GM23338 (cell line): Measurements from ENCODE around the gene TRAF7. TPM values are rescaled to one million over a fixed set of nuclear protein-coding genes. Genes with fewer than 3 reads are reported as not detected.

ENCODE experiments used
- ATAC-seq: fragments of 200-7000 bp; cut with Tn5 transposase; 3 replicates; pipeline ENCODE4 v1.9.1; 2020
- DNase-seq: peaks from one replicate; pipeline ENCODE4 v3.0.0-alpha.2; 2015; ENCODE audit warnings: low spot score
- H2AFZ ChIP-seq: fragments of 200-600 bp; sonication (generic); 2 replicates; pipeline ENCODE4 v1.8.0; 2016; ENCODE audit warnings: antibody characterized with exemption, mild to moderate bottlenecking, moderate library complexity
- H3F3A ChIP-seq: fragments of 200-600 bp; sonication (generic); replicated peaks from 2 replicates; pipeline ENCODE4 v1.8.0; 2017; ENCODE audit warnings: antibody characterized with exemption, mixed run types, low read depth
- H3K27ac ChIP-seq: fragments of 200-600 bp; sonication (generic); 2 replicates; pipeline ENCODE4 v1.6.1; 2016; ENCODE audit warnings: low read depth
- H3K27me3 ChIP-seq: fragments of 200-600 bp; sonication (generic); 2 replicates; pipeline ENCODE4 v1.8.0; 2016; ENCODE audit warnings: mild to moderate bottlenecking, mixed run types, moderate library complexity; ENCODE audit not compliant: insufficient read depth
- H3K36me3 ChIP-seq: fragments of 200-600 bp; sonication (generic); 2 replicates; pipeline ENCODE4 v1.8.0; 2016; ENCODE audit warnings: mild to moderate bottlenecking; ENCODE audit not compliant: insufficient read depth
- H3K4me1 ChIP-seq: fragments of 200-600 bp; sonication (generic); 2 replicates; pipeline ENCODE4 v1.8.0; 2016; ENCODE audit warnings: mild to moderate bottlenecking, moderate library complexity; ENCODE audit not compliant: insufficient read depth
- H3K4me2 ChIP-seq: fragments of 200-600 bp; sonication (generic); 2 replicates; pipeline ENCODE4 v1.7.1; 2017; ENCODE audit warnings: mixed run types
- H3K4me3 ChIP-seq: fragments of 200-600 bp; sonication (generic); 2 replicates; pipeline ENCODE4 v1.6.1; 2016; ENCODE audit warnings: mixed run types
- H3K79me2 ChIP-seq: fragments of 200-600 bp; sonication (generic); replicated peaks from 2 replicates; pipeline ENCODE4 v1.8.0; 2017; ENCODE audit warnings: mild to moderate bottlenecking; ENCODE audit not compliant: insufficient read depth
- H3K9me2 ChIP-seq: fragments of 200-600 bp; sonication (generic); 2 replicates; pipeline ENCODE4 v1.8.0; 2017; ENCODE audit not compliant: insufficient read depth
- H4K20me1 ChIP-seq: fragments of 200-600 bp; sonication (generic); replicated peaks from 2 replicates; pipeline ENCODE4 v1.8.0; 2017; ENCODE audit warnings: mild to moderate bottlenecking; ENCODE audit not compliant: insufficient read depth
- H3K27ac Mint-ChIP-seq: 2 replicates; pipeline ENCODE4 v1.8.0; 2020; ENCODE audit warnings: inconsistent platforms, mild to moderate bottlenecking, moderate library complexity, mixed read lengths
- H3K27me3 Mint-ChIP-seq: 3 replicates; pipeline ENCODE4 v1.8.0; 2022; ENCODE audit warnings: low read depth, mild to moderate bottlenecking, moderate library complexity, mixed read lengths, inconsistent platforms; ENCODE audit not compliant: insufficient read depth, poor library complexity
- H3K36me3 Mint-ChIP-seq: 3 replicates; pipeline ENCODE4 v1.8.0; 2021; ENCODE audit warnings: low read depth, mild to moderate bottlenecking, inconsistent platforms, moderate library complexity, mixed read lengths
- H3K4me1 Mint-ChIP-seq: 3 replicates; pipeline ENCODE4 v1.8.0; 2020; ENCODE audit warnings: mild to moderate bottlenecking, inconsistent platforms, mixed read lengths
- H3K4me3 Mint-ChIP-seq: 3 replicates; pipeline ENCODE4 v1.8.0; 2021; ENCODE audit warnings: moderate library complexity, mild to moderate bottlenecking, inconsistent platforms, mixed read lengths
- H3K9me3 Mint-ChIP-seq: 3 replicates; pipeline ENCODE4 v1.8.0; 2020; ENCODE audit warnings: moderate library complexity, mild to moderate bottlenecking, inconsistent platforms, mixed read lengths
- CREB1 ChIP-seq: fragments of 250-450 bp; sonication (Bioruptor Pico); IDR thresholded peaks from 2 replicates; pipeline ENCODE4 v1.5.0; 2020; ENCODE audit warnings: low read depth, mild to moderate bottlenecking, moderate library complexity
- EZH2 ChIP-seq: fragments of 200-600 bp; sonication (generic); IDR thresholded peaks from one replicate; pipeline ENCODE4 v1.8.0; 2017; ENCODE audit warnings: antibody characterized with exemption, mild to moderate bottlenecking, low read depth; ENCODE audit not compliant: unreplicated experiment
- EZH2phosphoT487 ChIP-seq: fragments of 200-600 bp; sonication (generic); IDR thresholded peaks from one replicate; pipeline ENCODE4 v1.8.1; 2018; ENCODE audit warnings: antibody characterized with exemption; ENCODE audit not compliant: unreplicated experiment
- JUNB ChIP-seq: IDR thresholded peaks from one replicate; pipeline ENCODE4 v1.6.1; 2016; ENCODE audit warnings: antibody characterized with exemption; ENCODE audit not compliant: unreplicated experiment
- NANOG ChIP-seq: IDR thresholded peaks from 2 replicates; pipeline ENCODE4 v1.6.1; 2016; ENCODE audit warnings: antibody characterized with exemption, borderline replicate concordance
- POLR2AphosphoS5 ChIP-seq: IDR thresholded peaks from 2 replicates; pipeline ENCODE4 v1.6.1; 2016; ENCODE audit warnings: antibody characterized with exemption, low read depth
- REST ChIP-seq: IDR thresholded peaks from one replicate; pipeline ENCODE4 v1.6.1; 2018; ENCODE audit warnings: antibody characterized with exemption; ENCODE audit not compliant: unreplicated experiment
- STAT1 ChIP-seq: IDR thresholded peaks from one replicate; pipeline ENCODE4 v1.6.1; 2016; ENCODE audit warnings: antibody characterized with exemption; ENCODE audit not compliant: unreplicated experiment
- ZNF114 ChIP-seq: fragments of 250-450 bp; sonication (Bioruptor Pico); IDR thresholded peaks from 2 replicates; pipeline ENCODE4 v1.5.0; 2020; ENCODE audit warnings: mild to moderate bottlenecking, moderate library complexity
- polyA plus RNA-seq: library from polyadenylated mRNA; unstranded; fragments of >200 nt; fragmentation: Nextera tagmentation; extraction: Ambion mirVana; gene quantifications from 2 replicates; pipeline ENCODE4 v1.2.1, GENCODE V29; 2016
- total RNA-seq: library from RNA; depleted of rRNA; stranded (reverse); fragments of >200 nt; shearing (Covaris generic); gene quantifications from 2 replicates; pipeline ENCODE4 v1.2.3, GENCODE V29; 2014
- TF ChIP-seq, protein P1 (sequence below): IDR thresholded peaks from 2 replicates; pipeline ENCODE4 v1.6.1; 2016; ENCODE audit warnings: antibody characterized with exemption
- TF ChIP-seq, protein P2 (sequence below): fragments of 250-450 bp; sonication (Bioruptor Pico); IDR thresholded peaks from 2 replicates; pipeline ENCODE4 v1.5.0; 2020; ENCODE audit warnings: mild to moderate bottlenecking, moderate library complexity

The TRAF7 gene
- total and polyA plus RNA-seq, 2 experiments from 2014 or later, result 36.4 to 133 TPM

GRCh38 chr16:2184346-2184745, 28.8 kb downstream of the TRAF7 start (continued):
- TF ChIP-seq CREB1 (CRISPR knock-in tag), result no peak
- TF ChIP-seq, protein P1, sequence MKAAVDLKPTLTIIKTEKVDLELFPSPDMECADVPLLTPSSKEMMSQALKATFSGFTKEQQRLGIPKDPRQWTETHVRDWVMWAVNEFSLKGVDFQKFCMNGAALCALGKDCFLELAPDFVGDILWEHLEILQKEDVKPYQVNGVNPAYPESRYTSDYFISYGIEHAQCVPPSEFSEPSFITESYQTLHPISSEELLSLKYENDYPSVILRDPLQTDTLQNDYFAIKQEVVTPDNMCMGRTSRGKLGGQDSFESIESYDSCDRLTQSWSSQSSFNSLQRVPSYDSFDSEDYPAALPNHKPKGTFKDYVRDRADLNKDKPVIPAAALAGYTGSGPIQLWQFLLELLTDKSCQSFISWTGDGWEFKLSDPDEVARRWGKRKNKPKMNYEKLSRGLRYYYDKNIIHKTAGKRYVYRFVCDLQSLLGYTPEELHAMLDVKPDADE, result no peak

DNA sequence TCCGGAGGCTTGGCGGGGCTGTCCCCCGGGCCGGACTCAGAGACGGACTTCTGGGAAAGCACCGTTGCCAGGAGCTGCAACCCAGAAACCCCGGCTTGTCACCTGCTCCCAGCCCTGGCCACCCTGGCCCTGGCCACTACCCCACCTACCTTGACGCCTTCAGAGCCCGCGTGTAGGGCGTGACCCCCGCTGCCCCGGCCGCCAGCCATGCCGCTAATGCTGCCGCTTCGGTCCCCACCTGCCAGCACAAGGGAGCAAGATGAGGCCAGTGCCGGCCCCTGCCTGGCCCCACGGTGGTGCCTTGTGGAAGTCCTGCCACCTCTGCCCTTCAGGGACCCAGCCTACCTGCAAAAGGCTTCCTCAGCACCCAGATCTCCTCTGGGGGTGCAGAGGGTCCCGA, 29.4 kb downstream of the TRAF7 start:
- no peaks in the 10 kb centered on the region for H3K36me3 ChIP-seq
- no peak overlapping the region for H3K27ac ChIP-seq
- H2AFZ ChIP-seq, result no peak overlapping the region
- H3K4me3 Mint-ChIP-seq, result no peak overlapping the region
- H3K27me3 Mint-ChIP-seq, result peaks cover 15% of the 10 kb centered on the region
- DNase-seq, result no peak
- peaks cover 6% of the 10 kb centered on the region for H3K4me1 Mint-ChIP-seq
- no peaks in the 10 kb centered on the region; the same call in 2 of the 3 replicates for H3K36me3 Mint-ChIP-seq
- no peaks in the 10 kb centered on the region for H3F3A ChIP-seq
- no peaks in the 10 kb centered on the region for H4K20me1 ChIP-seq
- H3K27me3 ChIP-seq, result no peaks in the 10 kb centered on the region
- H3K9me3 Mint-ChIP-seq, result no peaks in the 10 kb centered on the region
- TF ChIP-seq NANOG, result no peak
- TF ChIP-seq CREB1 (CRISPR knock-in tag), result no peak
- no peak for TF ChIP-seq EZH2
- no peak for TF ChIP-seq STAT1
- TF ChIP-seq POLR2AphosphoS5, result no peak
- no peak for TF ChIP-seq EZH2phosphoT487
- no peak for TF ChIP-seq ZNF114 (CRISPR knock-in tag)
- TF ChIP-seq, protein P1, result no peak
- TF ChIP-seq REST, result no peak
- TF ChIP-seq JUNB, result no peak
- TF ChIP-seq, protein P2, sequence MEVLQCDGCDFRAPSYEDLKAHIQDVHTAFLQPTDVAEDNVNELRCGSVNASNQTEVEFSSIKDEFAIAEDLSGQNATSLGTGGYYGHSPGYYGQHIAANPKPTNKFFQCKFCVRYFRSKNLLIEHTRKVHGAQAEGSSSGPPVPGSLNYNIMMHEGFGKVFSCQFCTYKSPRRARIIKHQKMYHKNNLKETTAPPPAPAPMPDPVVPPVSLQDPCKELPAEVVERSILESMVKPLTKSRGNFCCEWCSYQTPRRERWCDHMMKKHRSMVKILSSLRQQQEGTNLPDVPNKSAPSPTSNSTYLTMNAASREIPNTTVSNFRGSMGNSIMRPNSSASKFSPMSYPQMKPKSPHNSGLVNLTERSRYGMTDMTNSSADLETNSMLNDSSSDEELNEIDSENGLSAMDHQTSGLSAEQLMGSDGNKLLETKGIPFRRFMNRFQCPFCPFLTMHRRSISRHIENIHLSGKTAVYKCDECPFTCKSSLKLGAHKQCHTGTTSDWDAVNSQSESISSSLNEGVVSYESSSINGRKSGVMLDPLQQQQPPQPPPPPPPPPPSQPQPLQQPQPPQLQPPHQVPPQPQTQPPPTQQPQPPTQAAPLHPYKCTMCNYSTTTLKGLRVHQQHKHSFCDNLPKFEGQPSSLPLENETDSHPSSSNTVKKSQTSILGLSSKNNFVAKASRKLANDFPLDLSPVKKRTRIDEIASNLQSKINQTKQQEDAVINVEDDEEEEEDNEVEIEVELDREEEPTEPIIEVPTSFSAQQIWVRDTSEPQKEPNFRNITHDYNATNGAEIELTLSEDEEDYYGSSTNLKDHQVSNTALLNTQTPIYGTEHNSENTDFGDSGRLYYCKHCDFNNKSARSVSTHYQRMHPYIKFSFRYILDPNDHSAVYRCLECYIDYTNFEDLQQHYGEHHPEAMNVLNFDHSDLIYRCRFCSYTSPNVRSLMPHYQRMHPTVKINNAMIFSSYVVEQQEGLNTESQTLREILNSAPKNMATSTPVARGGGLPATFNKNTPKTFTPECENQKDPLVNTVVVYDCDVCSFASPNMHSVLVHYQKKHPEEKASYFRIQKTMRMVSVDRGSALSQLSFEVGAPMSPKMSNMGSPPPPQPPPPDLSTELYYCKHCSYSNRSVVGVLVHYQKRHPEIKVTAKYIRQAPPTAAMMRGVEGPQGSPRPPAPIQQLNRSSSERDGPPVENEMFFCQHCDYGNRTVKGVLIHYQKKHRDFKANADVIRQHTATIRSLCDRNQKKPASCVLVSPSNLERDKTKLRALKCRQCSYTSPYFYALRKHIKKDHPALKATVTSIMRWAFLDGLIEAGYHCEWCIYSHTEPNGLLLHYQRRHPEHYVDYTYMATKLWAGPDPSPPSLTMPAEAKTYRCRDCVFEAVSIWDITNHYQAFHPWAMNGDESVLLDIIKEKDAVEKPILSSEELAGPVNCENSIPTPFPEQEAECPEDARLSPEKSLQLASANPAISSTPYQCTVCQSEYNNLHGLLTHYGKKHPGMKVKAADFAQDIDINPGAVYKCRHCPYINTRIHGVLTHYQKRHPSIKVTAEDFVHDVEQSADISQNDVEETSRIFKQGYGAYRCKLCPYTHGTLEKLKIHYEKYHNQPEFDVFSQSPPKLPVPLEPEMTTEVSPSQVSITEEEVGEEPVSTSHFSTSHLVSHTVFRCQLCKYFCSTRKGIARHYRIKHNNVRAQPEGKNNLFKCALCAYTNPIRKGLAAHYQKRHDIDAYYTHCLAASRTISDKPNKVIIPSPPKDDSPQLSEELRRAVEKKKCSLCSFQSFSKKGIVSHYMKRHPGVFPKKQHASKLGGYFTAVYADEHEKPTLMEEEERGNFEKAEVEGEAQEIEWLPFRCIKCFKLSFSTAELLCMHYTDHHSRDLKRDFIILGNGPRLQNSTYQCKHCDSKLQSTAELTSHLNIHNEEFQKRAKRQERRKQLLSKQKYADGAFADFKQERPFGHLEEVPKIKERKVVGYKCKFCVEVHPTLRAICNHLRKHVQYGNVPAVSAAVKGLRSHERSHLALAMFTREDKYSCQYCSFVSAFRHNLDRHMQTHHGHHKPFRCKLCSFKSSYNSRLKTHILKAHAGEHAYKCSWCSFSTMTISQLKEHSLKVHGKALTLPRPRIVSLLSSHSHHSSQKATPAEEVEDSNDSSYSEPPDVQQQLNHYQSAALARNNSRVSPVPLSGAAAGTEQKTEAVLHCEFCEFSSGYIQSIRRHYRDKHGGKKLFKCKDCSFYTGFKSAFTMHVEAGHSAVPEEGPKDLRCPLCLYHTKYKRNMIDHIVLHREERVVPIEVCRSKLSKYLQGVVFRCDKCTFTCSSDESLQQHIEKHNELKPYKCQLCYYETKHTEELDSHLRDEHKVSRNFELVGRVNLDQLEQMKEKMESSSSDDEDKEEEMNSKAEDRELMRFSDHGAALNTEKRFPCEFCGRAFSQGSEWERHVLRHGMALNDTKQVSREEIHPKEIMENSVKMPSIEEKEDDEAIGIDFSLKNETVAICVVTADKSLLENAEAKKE (CRISPR knock-in tag), result no peak
- no peak overlapping the region for H3K4me2 ChIP-seq
- no peaks in the 10 kb centered on the region for H3K79me2 ChIP-seq
- no peak overlapping the region for H3K4me3 ChIP-seq
- no peak overlapping the region for H3K27ac Mint-ChIP-seq
- no peaks in the 10 kb centered on the region for H3K9me2 ChIP-seq
- no peak for ATAC-seq
- no peaks in the 10 kb centered on the region for H3K4me1 ChIP-seq
